GM19025 (cell line): ENCODE results near the gene EIF2B2.

Source experiments
- ATAC-seq: cut with Tn5 transposase; IDR thresholded peaks from one replicate; pipeline ENCODE4 v1.9.1; 2021; ENCODE audit warnings: mild to moderate bottlenecking, low read depth, moderate library complexity; ENCODE audit not compliant: unreplicated experiment

EIF2B2 gene

DNA sequence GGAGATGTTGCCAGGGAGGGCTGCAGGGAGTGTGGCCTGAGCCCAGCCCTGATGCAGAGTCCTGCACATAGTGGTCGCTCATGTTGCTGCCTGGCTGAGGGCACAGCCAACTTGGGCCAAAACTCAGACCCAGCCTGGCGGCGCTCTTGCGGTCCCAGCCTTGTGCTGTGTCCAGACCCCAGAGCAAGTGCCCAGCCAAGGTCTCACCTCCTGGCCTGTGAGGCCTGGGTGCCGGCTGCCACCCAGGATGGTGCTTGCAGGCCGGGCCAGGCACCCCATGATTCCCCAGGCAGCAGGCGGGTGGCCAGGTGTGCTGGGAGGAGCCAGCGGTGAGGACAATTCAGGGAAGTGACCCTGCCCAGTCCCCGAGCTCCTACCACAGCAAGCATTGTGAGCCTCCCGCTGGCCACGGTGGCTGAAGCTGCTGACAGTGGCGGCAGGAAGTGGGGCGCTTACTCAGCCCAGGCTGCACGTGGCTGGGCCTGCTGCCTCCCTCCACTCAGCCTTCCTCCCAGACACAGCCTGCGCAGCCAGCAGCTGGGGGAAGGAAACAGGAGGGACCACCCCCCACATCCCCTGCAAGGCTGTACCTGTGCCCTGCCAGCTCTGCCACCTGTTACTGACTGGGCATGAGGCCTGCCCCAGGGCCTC lies 29.6 kb upstream of the EIF2B2 start:
- no peak for ATAC-seq

DNA sequence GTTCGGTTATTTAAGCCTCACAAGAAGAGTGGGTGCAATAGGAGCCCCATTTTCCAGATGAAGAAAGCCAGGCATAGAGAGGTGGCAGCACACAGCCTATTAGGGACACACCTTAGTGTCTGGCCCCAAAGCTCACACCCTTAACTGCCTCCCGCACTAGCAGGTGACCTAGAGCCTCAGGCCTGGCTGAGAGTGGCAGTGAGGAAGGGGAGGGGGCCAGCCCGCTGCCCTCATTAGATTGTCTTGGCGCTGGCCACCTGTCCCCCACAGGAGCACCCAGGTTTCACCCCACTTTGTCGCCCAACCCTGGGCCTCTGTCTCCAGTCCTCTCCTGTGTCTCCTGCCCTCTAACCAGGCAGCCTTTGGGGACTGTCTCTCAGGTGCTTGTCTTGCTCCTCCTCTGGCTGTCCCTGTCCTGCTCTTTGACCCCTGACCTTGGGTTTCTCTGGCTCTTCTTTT lies 28.8 kb upstream of the EIF2B2 start:
- ATAC-seq, result no peak

DNA sequence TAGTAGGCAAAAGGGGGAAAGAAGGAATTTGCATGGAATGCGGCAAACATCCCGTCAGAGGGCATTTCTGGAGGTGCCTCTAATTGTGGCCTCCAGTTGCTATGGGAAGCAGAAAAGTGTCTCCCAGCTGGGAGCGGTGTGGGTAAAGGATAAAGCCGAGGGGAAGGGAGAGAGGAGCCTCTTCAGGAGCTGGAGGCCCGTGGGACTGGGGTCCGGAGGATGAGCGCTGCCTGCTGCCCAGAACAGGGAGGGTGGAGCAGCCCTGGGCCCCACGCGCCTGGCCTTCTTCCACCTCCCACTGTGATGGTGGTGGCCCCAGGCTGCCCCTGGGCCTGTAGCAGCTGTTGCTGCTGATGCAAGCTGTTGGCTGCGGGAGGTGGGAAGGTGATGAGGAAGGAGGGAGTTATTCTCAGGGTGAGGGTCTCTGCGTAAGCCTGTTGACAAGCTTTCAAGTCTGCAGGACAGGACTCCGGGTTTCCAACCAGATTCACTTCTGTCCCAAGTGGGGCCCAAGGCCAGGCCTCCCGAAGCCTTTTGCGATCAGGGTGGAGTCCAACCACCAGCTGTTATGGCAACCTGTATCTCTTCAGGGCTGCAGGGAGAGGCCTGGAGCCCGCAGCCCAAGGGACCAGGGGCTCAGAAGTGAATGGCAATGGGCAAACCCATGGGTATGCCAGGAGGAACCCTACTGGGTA lies 28.2 kb upstream of the EIF2B2 start:
- no peak for ATAC-seq

DNA sequence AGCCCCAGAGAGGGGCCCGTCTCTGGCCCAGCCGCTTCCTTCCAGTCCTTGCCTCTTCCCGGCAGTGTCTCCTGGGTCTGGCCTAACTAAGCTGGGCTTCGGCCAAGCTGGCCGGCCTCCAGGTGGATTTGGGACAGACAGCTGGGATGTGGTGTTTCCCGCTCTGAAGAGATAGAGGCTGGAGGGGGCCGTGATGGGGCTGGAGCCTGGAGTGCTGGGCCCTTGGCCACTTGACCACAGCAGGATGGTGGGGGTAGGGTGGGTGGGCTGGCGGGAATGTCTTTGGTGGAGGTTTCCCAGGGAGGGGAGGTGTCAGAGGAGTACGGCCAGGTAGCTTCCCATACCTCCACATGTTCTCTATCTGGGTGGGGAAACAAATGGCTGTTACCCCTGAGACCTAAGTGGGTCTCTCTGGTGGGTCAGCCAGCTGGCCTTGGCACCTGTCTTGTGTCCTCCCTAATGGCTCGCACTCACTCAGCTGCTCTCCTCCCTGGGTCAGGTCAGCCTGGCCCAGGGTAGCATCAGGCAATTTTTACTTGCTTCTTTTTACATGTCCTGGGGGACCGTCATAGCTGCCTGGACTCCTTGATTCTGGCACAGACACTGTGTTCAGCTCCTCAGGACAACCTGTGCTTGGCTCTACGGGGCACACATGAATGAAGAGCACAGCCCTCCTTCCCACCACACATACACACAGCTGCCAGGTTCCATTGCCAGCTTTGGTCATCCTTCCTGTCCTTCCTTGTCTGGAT lies 27.5 kb upstream of the EIF2B2 start:
- no peak for ATAC-seq

DNA sequence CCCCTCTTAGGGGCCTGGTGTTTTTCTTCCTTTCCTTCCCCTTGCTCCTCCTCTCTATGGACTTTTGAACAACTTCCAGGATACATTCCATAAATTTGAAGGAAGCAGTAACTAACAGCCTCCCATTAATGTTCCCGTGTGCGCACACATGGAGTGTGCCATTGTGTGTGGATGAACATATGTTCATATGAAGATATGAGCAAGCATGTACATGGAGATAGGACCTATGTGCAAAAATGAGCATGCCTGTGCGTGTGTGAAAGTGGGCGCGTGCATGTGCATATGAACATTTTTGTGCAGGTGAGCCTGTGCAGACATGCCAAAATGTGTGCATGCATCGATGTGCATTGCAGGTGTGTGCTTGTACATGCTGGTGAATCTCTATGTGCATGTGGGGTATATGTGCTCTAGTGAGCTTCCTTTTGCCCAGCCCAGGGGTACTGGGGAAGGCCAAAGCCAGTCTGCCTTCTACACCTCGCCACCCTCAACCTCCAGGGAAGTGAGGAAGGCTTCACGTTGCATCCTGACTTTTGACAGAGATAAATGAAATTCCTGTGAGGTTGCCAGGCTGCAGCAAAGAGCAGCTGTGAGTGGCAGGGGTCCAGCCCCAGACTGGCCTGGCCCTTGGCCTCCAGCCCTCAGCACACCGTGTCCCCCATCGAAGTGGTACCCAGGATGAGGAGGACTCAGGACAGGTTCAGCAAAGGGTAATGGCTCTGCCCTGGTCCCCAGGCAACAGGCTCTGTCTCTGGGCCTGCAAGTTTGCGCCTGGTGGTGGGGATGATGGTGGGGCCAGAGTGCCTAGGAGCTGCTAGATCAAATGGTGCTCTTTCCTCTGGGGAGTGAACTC lies 26.2 kb upstream of the EIF2B2 start:
- no peak for ATAC-seq

DNA sequence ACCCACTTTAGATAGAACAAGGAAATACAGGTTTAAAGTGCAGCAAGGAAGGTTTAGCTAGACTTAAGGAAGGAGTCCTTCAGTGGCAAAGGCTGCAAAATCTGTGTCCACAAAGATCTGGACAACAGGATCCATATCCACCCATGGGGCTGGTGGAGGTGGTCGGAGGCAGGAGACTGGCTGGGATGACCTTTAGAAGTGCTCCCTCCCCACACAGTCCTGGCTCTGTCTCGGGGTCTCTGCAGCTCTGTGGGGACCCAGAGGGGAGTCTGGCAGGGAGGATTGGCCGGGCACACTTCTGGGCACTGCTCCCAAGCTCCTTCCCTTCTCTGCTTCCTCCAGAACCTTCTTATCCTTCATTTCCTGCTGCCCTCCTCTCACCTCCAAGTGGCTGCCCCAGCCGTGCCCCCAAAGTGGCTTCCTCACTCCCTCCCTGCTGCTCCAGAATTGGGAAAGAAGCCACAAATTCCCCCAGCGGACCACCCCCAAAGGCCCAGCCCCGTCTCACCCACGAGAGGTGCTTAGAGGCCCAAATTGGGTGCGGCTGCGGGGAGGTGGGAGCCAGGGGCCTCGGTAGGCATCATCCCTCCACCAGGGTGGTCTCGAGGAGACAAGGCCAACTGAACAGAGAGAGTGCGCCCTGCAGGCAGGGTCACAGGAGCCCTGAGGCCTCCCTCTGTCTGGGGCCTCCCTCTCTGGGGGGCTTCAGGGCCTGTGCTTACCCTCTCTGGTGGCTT lies 25.4 kb upstream of the EIF2B2 start:
- ATAC-seq, result no peak

DNA sequence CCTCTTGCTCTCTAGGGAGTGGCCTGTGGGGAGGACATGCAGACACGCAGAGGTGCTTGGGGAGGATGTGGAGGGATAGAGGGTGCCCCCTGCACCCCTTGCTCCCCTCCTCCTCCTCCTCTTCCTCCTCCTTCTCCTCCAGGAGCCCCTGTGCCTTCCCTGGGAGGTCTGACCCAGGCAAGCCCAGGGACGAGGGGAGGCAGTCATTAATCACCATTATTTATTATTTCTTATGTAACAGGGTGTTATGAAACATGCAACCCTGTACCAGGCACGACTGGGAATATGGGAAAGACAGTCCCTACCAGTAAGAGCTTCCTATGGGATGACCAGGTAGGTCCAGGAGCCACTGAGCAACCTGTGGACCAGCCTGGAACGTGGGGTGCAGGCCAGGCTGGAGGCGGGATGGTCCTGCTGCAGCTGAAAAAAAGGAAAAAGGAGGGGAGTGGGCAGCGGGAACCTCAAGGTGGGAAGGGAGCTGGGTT lies 24.8 kb upstream of the EIF2B2 start:
- ATAC-seq, result no peak

DNA sequence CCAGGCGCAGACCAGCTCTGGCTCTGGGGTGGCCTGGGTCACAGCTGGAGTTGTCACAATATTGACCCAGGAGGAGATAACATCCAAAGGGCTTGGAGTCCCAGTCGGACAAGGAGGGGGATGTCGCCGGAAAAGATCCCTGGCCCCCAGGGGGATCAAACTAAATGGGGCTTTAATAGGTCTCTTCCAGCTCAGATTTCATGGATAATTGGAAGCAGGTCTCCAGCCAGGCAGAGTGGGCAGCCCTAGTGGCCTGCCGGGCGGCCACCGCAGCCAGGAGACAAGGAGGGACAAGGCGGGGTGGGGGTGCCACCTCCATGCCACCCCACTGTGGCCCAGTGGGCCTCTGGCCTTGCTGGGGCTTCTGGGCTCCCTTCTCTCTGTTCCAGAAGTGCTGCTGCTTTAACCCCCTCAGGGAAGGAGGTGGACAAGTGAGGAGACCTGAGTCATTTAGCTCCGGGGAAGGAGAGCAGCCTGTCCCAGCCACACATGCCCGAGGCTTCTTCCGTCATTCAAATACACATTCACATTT lies 24.2 kb upstream of the EIF2B2 start:
- ATAC-seq, result no peak

DNA sequence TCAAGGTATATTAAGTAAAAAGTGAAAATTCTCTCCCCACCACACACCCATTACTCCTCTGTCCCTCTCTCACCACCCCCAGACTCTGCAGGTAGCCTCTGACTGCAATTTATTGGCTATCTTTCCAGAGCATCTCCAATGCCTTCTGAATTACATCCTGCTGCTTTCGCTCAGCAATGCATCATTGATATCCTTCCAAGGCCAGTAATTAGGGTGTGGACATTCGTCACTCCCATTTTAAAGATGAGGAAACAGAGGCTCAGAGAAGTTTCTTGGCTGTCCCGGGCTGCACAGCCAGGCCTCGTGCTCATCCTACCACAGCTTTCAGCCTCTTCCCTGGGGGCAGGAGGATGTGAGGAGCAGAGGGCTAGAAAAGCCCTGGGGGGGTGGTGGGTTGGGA lies 23.7 kb upstream of the EIF2B2 start:
- ATAC-seq, result no peak

DNA sequence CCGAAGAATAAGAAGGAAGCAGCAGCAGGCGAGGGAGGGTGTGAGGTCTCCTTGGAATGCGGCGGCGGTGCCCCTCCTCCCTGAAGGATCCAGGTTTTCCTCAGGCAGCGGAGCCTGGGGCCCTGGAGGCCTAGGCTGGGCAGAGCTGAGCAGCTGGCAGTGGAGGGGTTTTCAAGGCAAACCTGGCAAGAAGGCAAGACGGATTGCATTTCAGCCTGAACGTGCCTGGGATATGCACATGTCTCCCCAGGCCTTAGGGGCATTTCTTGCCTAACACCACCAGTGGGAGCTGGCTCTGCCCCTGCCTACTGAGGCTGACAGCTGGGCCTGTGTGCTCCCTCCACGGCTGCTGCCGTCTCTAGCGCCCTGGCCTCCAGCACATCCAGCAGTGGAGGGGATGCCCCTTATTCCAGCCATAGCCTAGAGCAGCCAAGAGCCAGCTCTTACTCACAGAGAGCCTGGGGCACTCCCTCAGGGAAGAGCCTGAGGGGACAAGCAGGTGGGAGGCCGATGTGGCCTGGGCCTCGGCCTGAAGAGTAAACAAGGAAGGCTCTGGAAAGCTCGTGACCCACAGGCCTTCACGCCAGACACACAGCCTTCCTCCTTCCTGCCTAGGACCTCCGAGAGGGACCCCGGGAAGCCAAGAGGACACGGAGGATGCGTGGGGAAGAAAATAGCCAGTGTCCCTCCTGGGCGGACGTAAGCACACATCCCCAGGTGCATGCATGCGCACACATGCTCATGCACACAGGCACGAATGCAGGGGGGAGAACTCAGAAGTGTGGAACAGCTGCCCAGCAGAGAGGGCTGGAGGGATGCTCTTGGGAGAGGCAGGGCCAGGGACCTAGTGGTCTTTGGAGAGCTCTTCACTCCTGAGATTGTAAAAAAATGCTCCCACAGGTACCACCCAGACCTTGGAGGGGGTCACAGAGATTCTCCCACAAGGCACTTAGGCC lies 23.0 kb upstream of the EIF2B2 start:
- ATAC-seq, result no peak

DNA sequence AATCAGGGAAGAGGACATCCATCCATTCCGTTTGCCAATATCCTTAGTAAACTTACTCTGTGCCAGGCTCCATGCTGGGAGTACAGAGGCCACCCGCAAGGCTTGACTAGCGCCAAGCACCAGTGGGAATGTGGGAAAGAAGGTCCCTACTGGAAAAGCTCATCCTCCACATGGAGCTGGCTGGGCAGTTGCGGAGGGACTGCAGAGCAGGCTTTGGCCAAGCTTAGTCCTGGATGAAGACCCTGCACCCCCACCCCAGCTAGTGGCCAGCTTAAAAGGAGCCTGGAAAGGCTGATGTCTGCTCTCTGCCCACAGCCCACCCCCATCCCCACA lies 22.4 kb upstream of the EIF2B2 start:
- ATAC-seq, result no peak

DNA sequence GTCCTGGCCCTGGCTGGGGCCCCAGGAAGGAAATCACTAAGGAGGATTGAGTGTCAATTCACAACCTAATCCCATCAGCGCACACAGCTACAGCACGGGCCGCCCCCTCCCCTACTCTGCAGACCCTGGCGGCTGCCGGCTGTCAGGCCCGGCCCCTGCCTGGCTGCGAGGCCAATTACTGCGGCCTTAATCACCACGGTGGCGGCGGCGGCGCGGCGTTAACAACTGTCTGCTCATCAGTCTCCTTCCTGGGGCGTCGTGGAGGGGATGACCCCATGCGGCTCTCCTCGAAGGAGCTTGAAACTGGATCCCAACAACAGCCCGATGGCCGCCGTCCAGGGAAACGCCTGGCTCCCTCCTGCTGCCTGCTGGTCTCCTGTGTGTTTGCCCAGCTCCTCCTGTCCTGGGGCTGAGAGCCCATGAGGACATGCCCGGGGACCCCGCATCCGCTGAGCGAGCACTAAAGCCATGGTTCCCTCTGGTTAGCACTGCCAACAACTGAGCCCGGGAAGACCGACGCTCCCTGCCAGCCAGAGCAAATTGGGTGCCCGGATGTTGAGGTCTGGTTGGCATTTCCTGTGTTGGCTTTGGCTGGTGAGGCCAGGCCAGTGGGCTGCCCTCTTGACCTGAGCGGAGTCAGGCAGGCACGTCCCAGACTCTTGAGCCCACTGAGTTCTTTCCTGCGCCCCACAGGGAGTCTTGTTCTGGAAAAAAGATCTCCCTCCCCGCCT lies 21.8 kb upstream of the EIF2B2 start:
- no peak for ATAC-seq

DNA sequence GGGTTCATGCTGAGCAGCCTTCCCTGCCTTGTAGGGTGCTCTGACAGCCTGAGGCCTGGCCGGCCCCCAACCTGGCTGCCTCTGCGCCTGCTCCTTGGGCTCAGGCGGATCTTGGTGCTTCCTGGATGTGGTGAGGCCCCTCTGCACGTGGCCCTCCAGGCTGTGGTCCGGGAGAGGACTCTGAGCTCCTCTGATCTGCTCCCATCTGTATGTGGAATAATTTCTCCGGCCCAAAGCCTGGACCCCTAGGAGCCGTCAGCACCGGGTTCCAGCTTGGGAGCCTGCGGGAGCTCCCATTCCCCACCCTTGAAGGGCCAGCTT lies 21.3 kb upstream of the EIF2B2 start:
- no peak for ATAC-seq

DNA sequence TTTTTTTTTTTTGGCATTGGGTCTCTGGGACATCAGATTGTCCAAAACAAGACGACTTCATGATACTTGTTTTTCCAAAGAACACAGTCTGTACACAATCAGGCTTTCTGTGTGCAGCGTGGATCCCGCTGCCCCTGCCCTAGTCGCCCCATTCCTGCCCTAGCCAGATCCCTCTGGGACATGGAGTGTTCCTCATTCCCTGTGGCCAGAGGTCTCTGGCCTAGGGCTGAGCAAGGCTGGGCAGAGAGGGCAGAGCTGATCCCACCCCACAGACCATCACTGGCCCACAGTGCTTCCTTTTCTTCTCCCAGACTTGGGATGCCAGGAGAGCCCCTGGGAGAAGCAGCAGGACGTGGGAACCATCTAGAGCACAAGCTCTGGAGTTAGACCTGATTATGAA lies 20.9 kb upstream of the EIF2B2 start:
- no peak for ATAC-seq

DNA sequence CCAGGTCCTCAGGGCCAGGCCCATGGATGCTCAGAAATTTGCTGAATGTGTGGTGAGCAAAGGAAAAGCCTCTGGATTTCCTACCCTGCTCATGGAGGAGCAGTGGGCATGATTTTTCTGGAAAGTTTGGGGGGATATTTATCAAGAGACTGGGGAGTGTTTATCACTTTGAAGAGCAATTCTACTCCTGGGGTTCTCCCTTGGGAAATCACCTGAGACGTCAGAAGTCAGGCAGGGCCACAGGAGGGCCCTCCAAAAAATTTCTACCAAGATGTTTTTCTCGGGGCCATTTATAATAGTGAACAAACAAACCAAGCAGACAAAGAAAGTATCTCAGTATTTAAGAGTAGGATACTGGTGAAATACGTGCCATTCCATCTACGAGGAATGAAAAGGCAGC lies 20.1 kb upstream of the EIF2B2 start:
- no peak for ATAC-seq

DNA sequence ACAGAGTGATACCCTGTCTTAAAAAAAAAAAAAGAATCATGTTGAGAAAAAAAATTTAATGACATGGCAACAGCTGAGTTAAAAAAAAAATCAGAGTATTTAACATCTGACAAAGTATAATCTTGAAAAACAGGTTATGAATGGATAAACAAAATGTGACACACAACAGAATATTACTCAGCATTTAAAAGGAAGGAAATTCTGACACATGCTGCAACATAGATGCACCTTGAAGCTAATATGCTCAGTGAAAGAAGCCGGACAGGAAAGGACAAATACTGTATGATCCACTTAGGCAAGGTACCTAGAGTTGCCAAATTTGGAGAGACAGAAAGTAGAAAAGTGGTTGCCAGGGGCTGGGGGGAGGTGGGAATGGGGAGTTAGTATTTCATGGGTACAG lies 19.4 kb upstream of the EIF2B2 start:
- no peak for ATAC-seq

DNA sequence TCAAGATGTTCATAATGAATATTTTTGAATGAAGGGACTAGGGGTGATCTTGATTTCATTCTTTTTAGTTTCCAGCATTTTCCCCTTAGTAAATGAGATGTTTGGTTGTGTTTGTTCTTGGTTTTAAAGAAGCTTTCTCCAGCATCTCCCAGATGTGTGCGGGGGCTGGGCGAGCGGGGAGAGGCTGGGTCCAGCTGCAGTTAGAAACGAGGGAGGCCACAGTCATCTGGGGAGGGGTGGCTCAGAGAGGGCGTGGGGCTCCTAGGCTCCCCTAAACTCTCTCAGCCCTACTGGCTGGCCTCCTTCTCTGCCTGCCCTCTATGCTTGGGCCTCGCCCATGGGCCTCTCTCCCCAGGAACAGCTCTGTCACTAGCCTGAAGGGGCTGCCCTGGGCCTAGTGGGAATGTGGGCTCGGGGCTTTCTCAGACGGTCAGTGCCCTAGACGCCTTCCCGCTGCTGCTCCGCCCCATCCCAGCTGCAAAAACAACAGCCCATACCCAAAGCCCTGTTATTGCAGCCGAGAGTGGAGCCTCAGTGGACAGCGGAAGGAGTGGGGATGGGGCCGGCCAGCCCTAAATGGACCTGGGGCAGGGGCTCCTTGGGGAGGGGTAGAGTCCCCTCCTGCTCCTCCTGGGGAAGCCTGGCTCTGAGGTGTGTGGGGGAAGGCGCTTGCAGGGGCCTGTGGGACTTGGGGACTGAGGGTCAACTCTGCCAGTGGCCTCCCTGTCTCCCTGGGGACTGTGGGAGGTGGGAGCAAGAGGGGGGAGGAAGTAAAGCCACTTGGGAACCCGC lies 18.3 kb upstream of the EIF2B2 start:
- ATAC-seq, result no peak

DNA sequence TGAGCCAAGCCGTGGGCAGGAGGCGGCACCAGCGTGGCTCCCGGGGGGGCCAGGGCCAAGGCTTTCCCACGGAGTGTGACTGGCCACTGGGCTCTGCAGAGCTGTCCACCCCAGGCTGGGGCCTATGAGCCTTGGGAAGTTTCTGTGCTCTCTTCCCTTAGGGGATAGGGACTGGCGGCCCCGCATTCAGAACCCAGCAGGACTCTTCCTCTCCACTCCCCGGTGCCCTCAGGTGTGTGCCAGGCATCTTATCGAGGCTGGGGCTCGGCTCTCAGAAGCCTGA lies 17.8 kb upstream of the EIF2B2 start:
- ATAC-seq, result no peak
